Neuronal stem cell (in vitro differentiated cells): ENCODE data around the gene CLEC3A.
"Not testable (repeated sequence)": the region's sequence is repeated elsewhere in the genome, so short reads cannot be mapped to it uniquely, and the experiment has no call there.

Experiments
- DNase-seq: peaks from one replicate; pipeline ENCODE4 v3.0.0-alpha.2; 2013; ENCODE audit warnings: low spot score
- H2AFZ ChIP-seq: one replicate; pipeline ENCODE4 v1.6.1; 2013; ENCODE audit warnings: mild to moderate bottlenecking, low read length, inconsistent platforms
- H2AK5ac ChIP-seq: 2 replicates; pipeline ENCODE4 v1.6.1; 2013; ENCODE audit warnings: low read depth, mild to moderate bottlenecking, inconsistent platforms, low read length, moderate library complexity, mixed read lengths
- H2BK120ac ChIP-seq: 2 replicates; pipeline ENCODE4 v1.6.1; 2013; ENCODE audit warnings: low read depth, mild to moderate bottlenecking, inconsistent platforms, low read length, moderate library complexity, mixed read lengths
- H2BK12ac ChIP-seq: one replicate; pipeline ENCODE4 v1.6.1; 2013; ENCODE audit warnings: low read length, inconsistent platforms
- H2BK15ac ChIP-seq: 2 replicates; pipeline ENCODE4 v1.6.1; 2013; ENCODE audit warnings: mild to moderate bottlenecking, low read length, inconsistent platforms, mixed read lengths
- H2BK5ac ChIP-seq: one replicate; pipeline ENCODE4 v1.6.1; 2013; ENCODE audit warnings: inconsistent platforms, mild to moderate bottlenecking, low read length, moderate library complexity
- H3K14ac ChIP-seq: one replicate; pipeline ENCODE4 v1.6.1; 2013; ENCODE audit warnings: low read length, inconsistent platforms
- H3K18ac ChIP-seq: 2 replicates; pipeline ENCODE4 v1.6.1; 2013; ENCODE audit warnings: low read length, inconsistent platforms
- H3K23ac ChIP-seq: 2 replicates; pipeline ENCODE4 v1.6.1; 2013; ENCODE audit warnings: low read depth, mild to moderate bottlenecking, mixed read lengths, low read length, inconsistent platforms; ENCODE audit not compliant: poor library complexity
- H3K27ac ChIP-seq: replicated peaks from 3 replicates; pipeline ENCODE4 v1.5.1; 2013; ENCODE audit warnings: low read length, inconsistent platforms
- H3K27me3 ChIP-seq, 3 experiments: 2 replicates each; pipeline ENCODE4 v1.6.1; 2013; ENCODE audit warnings: low read length in 3 of 3, mild to moderate bottlenecking in 2 of 3, inconsistent platforms in 1 of 3, low read depth in 1 of 3, mixed read lengths in 1 of 3, moderate library complexity in 1 of 3; ENCODE audit not compliant: control insufficient read depth in 3 of 3, insufficient read depth in 3 of 3
- H3K36me3 ChIP-seq, 2 donors: replicated peaks in 1 of 2; 2 replicates each; pipeline ENCODE4 v1.6.1; 2013; ENCODE audit warnings: low read length in 2 of 2; ENCODE audit not compliant: control insufficient read depth in 2 of 2, insufficient read depth in 2 of 2
- H3K4ac ChIP-seq: 2 replicates; pipeline ENCODE4 v1.6.1; 2013; ENCODE audit warnings: inconsistent platforms, mild to moderate bottlenecking, low read length, moderate library complexity
- H3K4me1 ChIP-seq, 2 donors: 1 replicate in 1 of 2; 2 replicates in 1 of 2; pipeline ENCODE4 v1.6.1; 2013; ENCODE audit warnings: low read length in 2 of 2, low read depth in 1 of 2; ENCODE audit not compliant: control insufficient read depth in 2 of 2, insufficient read depth in 1 of 2
- H3K4me2 ChIP-seq: one replicate; pipeline ENCODE4 v1.6.1; 2013; ENCODE audit warnings: mild to moderate bottlenecking, low read length, inconsistent platforms; ENCODE audit not compliant: insufficient read depth, poor library complexity, severe bottlenecking
- H3K4me3 ChIP-seq, 2 donors: 2 replicates each; pipeline ENCODE4 v1.5.1; 2013; ENCODE audit warnings: low read length in 2 of 2, mild to moderate bottlenecking in 2 of 2, inconsistent platforms in 1 of 2, moderate library complexity in 1 of 2
- H3K79me1 ChIP-seq: one replicate; pipeline ENCODE4 v1.6.1; 2013; ENCODE audit warnings: low read depth, mild to moderate bottlenecking, inconsistent platforms, low read length, moderate library complexity
- H3K9ac ChIP-seq: one replicate; pipeline ENCODE4 v1.6.1; 2013; ENCODE audit warnings: mild to moderate bottlenecking, low read depth, low read length, inconsistent platforms; ENCODE audit not compliant: poor library complexity
- H3K9me3 ChIP-seq, 2 donors: replicated peaks in 1 of 2; 2 replicates each; pipeline versions ENCODE3 to v1.6.1; 2013; ENCODE audit warnings: low read length in 2 of 2, mild to moderate bottlenecking in 2 of 2, inconsistent platforms in 1 of 2, low read depth in 1 of 2, mixed read lengths in 1 of 2, moderate library complexity in 1 of 2; ENCODE audit not compliant: control insufficient read depth in 2 of 2, insufficient read depth in 1 of 2
- H4K8ac ChIP-seq: one replicate; pipeline ENCODE4 v1.6.1; 2013; ENCODE audit warnings: low read depth, mild to moderate bottlenecking, inconsistent platforms, low read length, moderate library complexity
- H4K91ac ChIP-seq: one replicate; pipeline ENCODE4 v1.6.1; 2013; ENCODE audit warnings: low read length, low read depth, mild to moderate bottlenecking, inconsistent platforms; ENCODE audit not compliant: poor library complexity
- WGBS, 2 donors: extraction: QIAGEN DNeasy Blood & Tissue Kit; methylation state at CpG; one replicate each; pipeline ENCODE4 v1.1.7; 2013; ENCODE audit warnings: missing lambda C conversion rate in 2 of 2, mixed read lengths in 1 of 2; ENCODE audit not compliant: insufficient read length in 2 of 2, insufficient replicate concordance in 1 of 2; ENCODE audit errors: extremely low coverage in 2 of 2; 5-methylcytosine and 5-hydroxymethylcytosine counted together

The CLEC3A gene

DNA sequence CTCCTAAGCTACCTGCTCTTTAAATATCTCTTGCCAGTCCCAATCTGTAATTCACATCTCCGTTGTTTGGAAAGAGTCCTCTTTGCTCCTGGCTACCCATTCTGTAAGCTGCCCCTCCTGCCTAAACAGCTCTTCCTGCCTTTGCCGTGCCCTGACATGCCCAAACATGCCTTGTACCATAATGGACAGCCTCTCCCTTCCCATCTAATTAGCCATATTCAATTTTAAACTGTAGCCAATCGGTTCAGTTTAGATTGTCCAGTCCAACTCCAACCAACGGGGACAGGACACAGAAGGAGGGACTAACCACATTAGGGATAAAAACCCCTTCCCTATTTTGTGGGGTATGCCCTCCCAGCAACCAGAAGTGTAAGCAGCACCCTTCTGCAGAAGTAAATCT, 30.6 kb upstream of the CLEC3A start:
- Histone ChIP-seq H4K91ac (no peak overlapping the region), H3K23ac (no peak overlapping the region), H4K8ac (no peak overlapping the region), H2AK5ac (no peak overlapping the region), H3K9ac (no peak overlapping the region), H3K36me3 (no peaks in the 10 kb centered on the region), H3K4me1 (no peaks in the 10 kb centered on the region), H2BK120ac (no peak overlapping the region), H3K27ac (no peak overlapping the region), H3K9me3 (peaks cover 6 to 18% of the 10 kb centered on the region in 2 donors), H3K79me1 (no peaks in the 10 kb centered on the region), H2BK15ac (no peak overlapping the region), H2AFZ (peak overlapping the region; percentile 63), H3K27me3 (no peaks in the 10 kb centered on the region), H3K4me3 (no peak overlapping the region), H3K14ac (no peak overlapping the region), H3K4ac (no peak overlapping the region), H2BK12ac (no peak overlapping the region), H3K4me2 (no peak overlapping the region), H3K18ac (no peak overlapping the region), H2BK5ac (no peak overlapping the region)
- WGBS, 2 donors: no CpG with 5 or more reads among the region's 4 CpGs
- no peak for DNase-seq

DNA sequence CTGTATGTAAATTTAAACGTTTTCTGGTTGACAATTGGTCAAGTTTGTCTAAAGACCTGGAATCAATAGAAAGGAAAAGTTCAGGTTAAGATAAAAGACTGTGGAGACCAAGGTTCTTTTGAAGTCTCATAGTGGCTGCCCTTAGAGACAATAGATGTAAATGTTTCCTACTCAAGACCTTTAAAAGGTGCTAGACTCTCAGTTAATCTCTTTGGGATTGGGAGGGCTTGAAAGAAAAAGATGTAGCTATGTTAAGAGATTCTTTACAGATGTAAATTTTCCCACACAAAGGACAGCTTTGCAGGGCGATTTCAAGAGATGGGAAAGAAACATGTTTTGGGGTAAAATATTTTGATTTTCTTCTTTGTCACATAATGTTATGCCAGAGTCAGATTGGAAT, 30.0 kb upstream of the CLEC3A start:
- H3K36me3 ChIP-seq, H3K14ac ChIP-seq, H2AK5ac ChIP-seq, H3K9ac ChIP-seq, H3K4ac ChIP-seq, DNase-seq, H3K79me1 ChIP-seq, H4K91ac ChIP-seq, H3K18ac ChIP-seq, H4K8ac ChIP-seq, H2AFZ ChIP-seq, H3K4me1 ChIP-seq, H3K4me3 ChIP-seq, H3K4me2 ChIP-seq, H2BK12ac ChIP-seq, H2BK15ac ChIP-seq, H2BK5ac ChIP-seq, H3K23ac ChIP-seq, H3K27me3 ChIP-seq, H2BK120ac ChIP-seq, H3K27ac ChIP-seq: not testable (repeated sequence)
- WGBS, 2 donors: no CpG with 5 or more reads among the region's 2 CpGs
- H3K9me3 ChIP-seq: peaks cover 6 to 18% of the 10 kb centered on the region in 2 donors

- no peak for DNase-seq
Measured at GRCh38 chr16:77993111-77993985, 29.0 kb upstream of the CLEC3A start.

GRCh38 chr16:77995843-77996455, 26.4 kb upstream of the CLEC3A start:
- Histone ChIP-seq H2BK12ac (no peak overlapping the region), H2AFZ (no peak overlapping the region), H3K4ac (no peak overlapping the region), H4K8ac (no peak overlapping the region), H3K14ac (no peak overlapping the region), H2BK120ac (no peak overlapping the region), H2AK5ac (no peak overlapping the region), H3K36me3 (no peaks in the 10 kb centered on the region), H3K27ac (no peak overlapping the region), H3K4me2 (no peak overlapping the region), H2BK5ac (no peak overlapping the region), H3K27me3 (no peaks in the 10 kb centered on the region), H3K4me3 (no peak overlapping the region), H3K9ac (no peak overlapping the region), H3K9me3 (peaks cover 6 to 14% of the 10 kb centered on the region in 2 donors), H2BK15ac (no peak overlapping the region), H3K79me1 (no peaks in the 10 kb centered on the region), H3K23ac (no peak overlapping the region), H4K91ac (no peak overlapping the region), H3K4me1 (no peaks in the 10 kb centered on the region), H3K18ac (no peak overlapping the region)
- DNase-seq: no peak
- WGBS, 2 donors: no CpG with 5 or more reads among the region's 7 CpGs

More at GRCh38 chr16:77993111-77993985, 29.0 kb upstream of the CLEC3A start:
- H3K36me3 ChIP-seq: no peaks in the 10 kb centered on the region
- H3K23ac ChIP-seq: no peak overlapping the region
- H3K14ac ChIP-seq: no peak overlapping the region
- no peak overlapping the region for H2BK12ac ChIP-seq
- H3K4ac ChIP-seq: no peak overlapping the region
- no peak overlapping the region for H3K9ac ChIP-seq
- H3K27ac ChIP-seq: no peak overlapping the region
- H3K4me3 ChIP-seq: no peak overlapping the region
- no peak overlapping the region for H4K91ac ChIP-seq
- H3K9me3 ChIP-seq: peaks cover 6 to 18% of the 10 kb centered on the region in 2 donors
- H2AFZ ChIP-seq: peak overlapping the region; percentile 15
- no peak overlapping the region for H4K8ac ChIP-seq
- H3K4me2 ChIP-seq: no peak overlapping the region
- H3K4me1 ChIP-seq: no peaks in the 10 kb centered on the region
- H3K27me3 ChIP-seq: no peaks in the 10 kb centered on the region
- no peak overlapping the region for H2AK5ac ChIP-seq
- H2BK120ac ChIP-seq: no peak overlapping the region
- no peaks in the 10 kb centered on the region for H3K79me1 ChIP-seq
- WGBS, 2 donors: no CpG with 5 or more reads among the region's 6 CpGs
- H2BK5ac ChIP-seq: no peak overlapping the region
- no peak overlapping the region for H3K18ac ChIP-seq
- no peak overlapping the region for H2BK15ac ChIP-seq
